Mesothelial cell of epicardium (in vitro differentiated cells): ENCODE data around the gene AP3S2. TPM values are rescaled to one million over a fixed set of nuclear protein-coding genes. Genes with fewer than 3 reads are reported as not detected.

Experiments
- DNase-seq, 2 experiments: peaks; one replicate each; pipeline ENCODE4 v3.0.0; 2021; ENCODE audit warnings: low spot score in 2 of 2; ENCODE audit not compliant: unreplicated experiment in 2 of 2
- H3K27ac Mint-ChIP-seq: 2 replicates; pipeline ENCODE4 v1.8.0; 2021; ENCODE audit warnings: mixed read lengths
- H3K27me3 Mint-ChIP-seq: 2 replicates; pipeline ENCODE4 v1.8.0; 2021; ENCODE audit warnings: low read depth, mixed read lengths
- H3K36me3 Mint-ChIP-seq: 2 replicates; pipeline ENCODE4 v1.8.0; 2021; ENCODE audit warnings: mixed read lengths
- H3K4me1 Mint-ChIP-seq: 2 replicates; pipeline ENCODE4 v1.8.0; 2021; ENCODE audit warnings: mixed read lengths
- H3K4me3 Mint-ChIP-seq: 2 replicates; pipeline ENCODE4 v1.8.0; 2021; ENCODE audit warnings: mild to moderate bottlenecking, moderate library complexity, mixed read lengths
- H3K9me3 Mint-ChIP-seq: 2 replicates; pipeline ENCODE4 v1.8.0; 2021; ENCODE audit warnings: mixed read lengths
- total RNA-seq: library from RNA; stranded (reverse); gene quantifications from 3 replicates; pipeline ENCODE4 v1.2.1, GENCODE V29; 2021
- TF ChIP-seq, protein P1 (sequence below): fragments of 200-600 bp; sonication (generic); IDR thresholded peaks from one replicate; pipeline ENCODE4 v1.5.0; 2021; ENCODE audit warnings: antibody characterized with exemption; ENCODE audit not compliant: unreplicated experiment

AP3S2 gene
- total RNA-seq, 1 donor from 2014 or later, result 28.3 TPM

DNA sequence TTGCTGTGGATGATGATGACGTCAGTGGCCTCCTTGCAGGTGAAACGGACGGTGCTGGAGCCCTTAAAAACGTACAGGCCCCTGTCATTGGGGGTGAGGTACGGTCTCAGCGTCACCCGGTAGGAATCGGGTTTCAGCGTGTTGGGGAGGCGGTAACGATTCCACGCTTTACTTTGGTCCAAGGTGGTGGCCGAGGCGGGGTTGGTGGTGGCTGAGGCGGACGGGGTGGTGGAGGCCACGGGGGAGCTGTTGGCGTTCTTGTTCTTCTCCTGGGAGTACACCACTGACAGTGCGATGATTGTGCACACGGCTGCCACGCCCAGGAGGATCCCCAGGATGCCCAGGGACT is 87.6 kb downstream of the AP3S2 start:
- TF ChIP-seq, protein P1, sequence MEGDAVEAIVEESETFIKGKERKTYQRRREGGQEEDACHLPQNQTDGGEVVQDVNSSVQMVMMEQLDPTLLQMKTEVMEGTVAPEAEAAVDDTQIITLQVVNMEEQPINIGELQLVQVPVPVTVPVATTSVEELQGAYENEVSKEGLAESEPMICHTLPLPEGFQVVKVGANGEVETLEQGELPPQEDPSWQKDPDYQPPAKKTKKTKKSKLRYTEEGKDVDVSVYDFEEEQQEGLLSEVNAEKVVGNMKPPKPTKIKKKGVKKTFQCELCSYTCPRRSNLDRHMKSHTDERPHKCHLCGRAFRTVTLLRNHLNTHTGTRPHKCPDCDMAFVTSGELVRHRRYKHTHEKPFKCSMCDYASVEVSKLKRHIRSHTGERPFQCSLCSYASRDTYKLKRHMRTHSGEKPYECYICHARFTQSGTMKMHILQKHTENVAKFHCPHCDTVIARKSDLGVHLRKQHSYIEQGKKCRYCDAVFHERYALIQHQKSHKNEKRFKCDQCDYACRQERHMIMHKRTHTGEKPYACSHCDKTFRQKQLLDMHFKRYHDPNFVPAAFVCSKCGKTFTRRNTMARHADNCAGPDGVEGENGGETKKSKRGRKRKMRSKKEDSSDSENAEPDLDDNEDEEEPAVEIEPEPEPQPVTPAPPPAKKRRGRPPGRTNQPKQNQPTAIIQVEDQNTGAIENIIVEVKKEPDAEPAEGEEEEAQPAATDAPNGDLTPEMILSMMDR, result no peak
- no peaks in the 10 kb centered on the region for H3K27me3 Mint-ChIP-seq
- H3K36me3 Mint-ChIP-seq, result no peaks in the 10 kb centered on the region
- no peak overlapping the region for H3K27ac Mint-ChIP-seq
- no peaks in the 10 kb centered on the region for H3K9me3 Mint-ChIP-seq
- H3K4me1 Mint-ChIP-seq, result no peaks in the 10 kb centered on the region
- no peak overlapping the region for H3K4me3 Mint-ChIP-seq
- DNase-seq, result no peak

DNA sequence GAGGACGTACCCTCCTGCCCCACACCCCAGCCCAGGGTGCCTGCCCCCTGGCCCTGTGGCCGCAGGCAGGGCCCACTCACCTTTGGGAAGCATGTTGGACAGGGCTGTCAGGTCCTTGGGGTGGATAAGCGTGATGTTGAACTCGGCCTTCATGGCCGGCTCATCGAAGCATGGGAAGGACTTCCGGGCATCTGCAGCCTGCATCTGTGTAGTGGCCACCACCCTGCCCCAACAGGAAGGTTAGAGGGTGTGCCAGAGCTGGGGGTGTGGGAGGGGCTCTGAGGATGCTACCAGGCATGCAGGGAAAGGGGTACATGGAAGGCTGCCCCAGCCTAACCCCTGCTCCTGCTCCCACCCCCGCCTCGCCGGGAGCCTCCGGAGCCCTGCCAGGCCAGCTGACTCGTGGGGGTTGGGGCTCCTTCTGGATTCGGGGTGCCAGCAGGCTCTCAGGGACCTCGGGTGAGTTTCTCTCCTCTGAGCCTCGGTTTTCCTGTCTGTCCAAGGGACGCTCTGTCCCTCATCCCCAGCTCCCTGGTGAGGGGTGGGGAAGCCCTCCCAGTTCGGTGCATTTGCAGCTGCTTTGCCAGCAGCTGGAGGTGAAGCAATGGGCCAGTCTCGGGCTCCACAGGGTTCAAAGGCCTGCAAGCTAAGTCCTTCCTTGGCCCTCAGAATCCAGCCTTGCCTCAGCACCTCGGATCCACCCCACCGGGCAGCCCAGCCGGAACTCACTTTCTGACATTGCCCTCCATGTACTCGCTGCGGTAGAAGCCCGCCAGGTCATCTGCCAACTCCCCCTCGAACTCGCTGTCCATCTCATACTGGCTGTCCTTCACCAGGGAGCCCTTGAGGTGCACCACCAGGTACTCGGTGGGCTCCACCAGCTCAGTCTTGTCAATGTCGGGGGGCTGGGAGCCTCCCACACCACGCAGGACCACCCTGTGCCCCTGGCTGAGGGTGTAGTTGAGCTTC is 88.3 kb downstream of the AP3S2 start:
- Mint-ChIP-seq H3K27me3 (no peaks in the 10 kb centered on the region), H3K9me3 (no peaks in the 10 kb centered on the region), H3K4me3 (no peak overlapping the region), H3K27ac (no peak overlapping the region), H3K36me3 (no peaks in the 10 kb centered on the region), H3K4me1 (no peaks in the 10 kb centered on the region)
- TF ChIP-seq, protein P1, result no peak
- no peak for DNase-seq

DNA sequence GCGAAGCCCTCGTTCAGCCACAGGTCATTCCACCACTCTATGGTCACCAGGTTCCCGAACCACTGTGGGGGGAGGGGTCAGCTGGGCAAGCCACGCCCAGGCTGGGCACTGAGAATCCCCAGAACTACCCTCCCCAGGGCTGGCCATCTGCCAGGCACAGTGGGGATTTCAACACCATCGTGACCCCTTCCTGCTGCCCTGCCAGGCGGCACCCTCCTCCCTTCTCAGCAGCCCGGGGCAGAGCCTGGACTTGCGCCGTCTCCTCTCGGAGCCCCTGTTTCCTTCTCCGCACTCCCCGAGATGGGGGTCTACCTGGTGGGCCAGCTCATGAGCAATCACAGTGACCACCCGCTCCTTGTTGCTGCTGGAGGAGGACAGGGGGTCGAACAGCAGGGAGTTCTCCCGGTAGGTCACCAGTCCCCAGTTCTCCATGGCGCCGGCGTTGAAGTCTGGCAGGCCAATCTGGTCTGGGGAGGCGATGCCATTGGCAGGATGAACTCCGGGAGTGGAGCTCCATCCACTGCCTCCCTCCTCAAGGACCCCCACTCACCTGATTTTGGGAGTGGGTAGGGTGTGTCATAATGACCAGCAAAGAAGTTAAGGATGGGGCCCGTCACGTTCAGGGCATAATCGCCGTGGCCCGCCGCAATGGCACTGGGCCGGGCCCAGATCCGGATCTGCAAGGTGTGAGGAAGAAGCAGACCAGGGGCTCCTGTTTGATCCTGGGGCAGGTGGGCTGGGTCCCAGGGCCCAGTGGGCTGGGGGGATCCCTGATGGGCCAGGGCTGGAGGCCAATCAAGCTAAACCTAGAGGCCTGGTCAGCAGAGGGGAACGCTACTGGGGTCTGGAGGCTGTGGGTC is 89.6 kb downstream of the AP3S2 start:
- Mint-ChIP-seq H3K4me3 (no peak overlapping the region), H3K36me3 (no peaks in the 10 kb centered on the region), H3K9me3 (no peaks in the 10 kb centered on the region), H3K27ac (no peak overlapping the region), H3K4me1 (no peaks in the 10 kb centered on the region), H3K27me3 (no peaks in the 10 kb centered on the region)
- no peak for DNase-seq
- TF ChIP-seq, protein P1, result no peak

DNA sequence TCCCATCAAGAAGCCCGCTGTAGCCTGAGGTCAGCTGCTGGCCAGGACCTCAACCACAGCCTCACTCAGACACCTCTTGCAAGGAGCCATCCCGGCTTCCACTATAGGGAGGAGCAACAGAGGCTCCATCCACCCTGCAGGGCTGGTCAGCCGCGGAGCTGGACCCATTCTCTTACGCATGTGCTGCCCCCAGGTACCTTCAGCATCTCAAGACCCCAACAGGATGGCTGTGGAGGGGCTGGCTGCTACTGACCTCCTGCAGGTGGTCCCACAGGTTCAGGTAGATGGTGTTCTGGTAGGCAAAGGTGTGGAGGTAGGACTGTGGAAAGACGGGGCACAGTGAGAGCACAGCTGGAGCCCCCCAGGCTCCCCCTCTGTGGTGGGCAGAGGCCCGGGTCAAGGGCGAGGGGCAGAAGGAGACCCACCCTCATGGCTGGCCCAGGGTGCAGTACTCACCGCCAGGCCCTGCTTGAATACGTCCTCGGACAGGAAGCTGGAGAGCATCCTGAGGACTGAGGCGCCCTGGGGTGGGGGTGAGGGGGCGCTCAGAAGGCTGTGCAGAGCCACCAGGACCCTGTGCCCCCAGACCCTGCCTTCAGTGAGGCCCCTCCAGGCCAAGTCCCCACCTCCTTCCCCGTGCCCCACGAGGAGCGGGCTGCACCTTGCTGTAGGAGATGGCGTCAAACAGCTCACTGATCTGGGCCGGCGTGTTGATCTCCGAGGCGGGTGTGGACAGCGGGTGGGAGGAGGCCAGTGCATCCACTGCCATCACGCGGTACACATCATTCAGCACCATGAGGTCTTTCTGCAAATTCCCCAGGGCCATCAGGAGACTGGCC is 90.6 kb downstream of the AP3S2 start:
- H3K9me3 Mint-ChIP-seq, result no peaks in the 10 kb centered on the region
- no peak overlapping the region for H3K27ac Mint-ChIP-seq
- no peak overlapping the region for H3K4me3 Mint-ChIP-seq
- no peaks in the 10 kb centered on the region for H3K36me3 Mint-ChIP-seq
- no peaks in the 10 kb centered on the region for H3K27me3 Mint-ChIP-seq
- H3K4me1 Mint-ChIP-seq, result no peaks in the 10 kb centered on the region
- no peak for DNase-seq
- TF ChIP-seq, protein P1, result no peak

DNA sequence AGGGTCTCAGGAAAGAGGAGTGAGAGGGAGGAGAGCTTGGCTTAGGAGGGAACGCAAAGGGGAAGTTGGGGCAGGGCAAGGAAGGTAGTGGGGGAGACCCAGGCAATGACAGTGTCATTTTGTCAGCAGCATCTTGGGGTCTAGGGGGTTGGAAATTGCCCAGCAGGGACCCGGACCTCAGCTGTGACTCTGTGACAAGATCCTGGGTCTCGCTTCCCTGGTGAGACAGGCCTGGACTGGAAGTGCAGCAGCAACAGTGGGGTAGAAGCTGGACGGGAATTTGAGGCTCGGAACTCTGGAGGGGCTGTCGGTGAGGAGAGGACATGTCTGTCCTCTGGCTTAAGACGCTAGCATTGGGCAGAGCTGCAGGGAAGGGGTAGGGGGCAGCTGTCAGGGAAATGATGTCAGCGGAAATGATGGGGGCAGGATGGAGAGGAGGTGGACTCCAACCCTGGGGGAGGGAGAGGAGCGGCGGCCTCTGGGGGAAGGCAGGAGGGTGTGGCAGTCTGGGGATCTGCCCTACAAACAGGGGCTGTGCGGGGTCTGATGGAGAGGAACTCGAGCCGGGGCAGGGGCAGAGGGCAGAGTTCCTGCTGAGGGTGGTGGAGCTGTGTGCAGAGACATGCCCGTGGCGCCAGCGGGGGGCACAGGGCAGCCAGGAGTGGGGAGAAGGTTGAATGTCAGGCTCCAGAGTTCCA is 91.4 kb downstream of the AP3S2 start:
- DNase-seq, result no peak
- Mint-ChIP-seq H3K27ac (no peak overlapping the region), H3K36me3 (no peaks in the 10 kb centered on the region), H3K27me3 (no peaks in the 10 kb centered on the region), H3K4me3 (no peak overlapping the region), H3K9me3 (no peaks in the 10 kb centered on the region), H3K4me1 (no peaks in the 10 kb centered on the region)
- TF ChIP-seq, protein P1, result no peak
